ENCODE results near the gene RORB.

Gene RORB

GRCh38 chr9:74496819-74497747 is at the start of gene RORB:
Gene RORB (plus strand): TSS chr9:74497335. CDS start chr9:74497977, 642 bp downstream.
- no peak for DNase-seq

- DNase-seq, result no peak
These were observed 49.5 kb upstream of the RORB start for GRCh38 chr9:74447451-74448193.

GRCh38 chr9:74449060-74449459 is 48.1 kb upstream of the RORB start:
- DNase-seq, result no peak

GRCh38 chr9:74458832-74459231 is 38.3 kb upstream of the RORB start:
- DNase-seq, result no peak

GRCh38 chr9:74463825-74464224 is 33.3 kb upstream of the RORB start:
- no peak for DNase-seq

GRCh38 chr9:74478606-74479005 is 18.5 kb upstream of the RORB start:
- no peak for DNase-seq

GRCh38 chr9:74479711-74480110 is 17.4 kb upstream of the RORB start:
- DNase-seq, result no peak

GRCh38 chr9:74487395-74487794 is 9.7 kb upstream of the RORB start:
- no peak for DNase-seq

- DNase-seq, result no peak
These were observed 3.6 kb upstream of the RORB start for GRCh38 chr9:74493512-74493911.

- no peak for DNase-seq
These were observed 2.6 kb upstream of the RORB start for GRCh38 chr9:74494490-74494889.

- DNase-seq, result no peak
These were observed 729 bp upstream of the RORB start for GRCh38 chr9:74496406-74496805.

- no peak for DNase-seq
These were observed 849 bp downstream of the RORB start for GRCh38 chr9:74497748-74498620.

GRCh38 chr9:74498621-74499095 is 1.5 kb downstream of the RORB start:
- DNase-seq, result no peak

- no peak for DNase-seq
These were observed 2.0 kb downstream of the RORB start for GRCh38 chr9:74499111-74499601.

GRCh38 chr9:74499770-74500583 is 2.8 kb downstream of the RORB start:
- no peak for DNase-seq

- no peak for DNase-seq
These were observed 3.4 kb downstream of the RORB start for GRCh38 chr9:74500584-74500924.

GRCh38 chr9:74501570-74501969 is 4.4 kb downstream of the RORB start:
- DNase-seq, result no peak

- no peak for DNase-seq
These were observed 6.1 kb downstream of the RORB start for GRCh38 chr9:74503219-74503618.

GRCh38 chr9:74503666-74504065 is 6.5 kb downstream of the RORB start:
- DNase-seq, result no peak

- DNase-seq, result no peak
These were observed 14.2 kb downstream of the RORB start for GRCh38 chr9:74511333-74511732.

GRCh38 chr9:74512416-74512815 is 15.3 kb downstream of the RORB start:
- DNase-seq, result no peak

- no peak for DNase-seq
These were observed 16.1 kb downstream of the RORB start for GRCh38 chr9:74513221-74513620.

Data from activated T-cell treated with anti-CD3 and anti-CD28 coated beads for 4 hours (primary cell).